Left lung (tissue), 10 donors: ENCODE data around the gene WDR72. TPM values are rescaled to one million over a fixed set of nuclear protein-coding genes. Genes with fewer than 3 reads are reported as not detected.
A peak's percentile ranks its signal among the peaks of the same experiment; 100 is the strongest.
"Not testable (repeated sequence)": the region's sequence is repeated elsewhere in the genome, so short reads cannot be mapped to it uniquely, and the experiment has no call there.

Experiments
- ATAC-seq: fragments of 200-7000 bp; cut with Tn5 transposase; one replicate; pipeline ENCODE4 v1.9.1; 2020; ENCODE audit warnings: moderate library complexity
- DNase-seq, 4 donors: peaks; one replicate each; pipeline ENCODE4 v3.0.0-alpha.2; 2013 to 2020
- H3K27ac ChIP-seq, 2 donors: fragments of 200-600 bp; sonication (generic) in 1 of 2; one replicate each; pipeline versions ENCODE4 v1.5.0 to v1.8.0; 2020 to 2021
- H3K27me3 ChIP-seq, 2 donors: fragments of 200-600 bp; sonication (generic) in 1 of 2; one replicate each; pipeline versions ENCODE4 v1.5.0 to v1.8.0; 2020 to 2021
- H3K36me3 ChIP-seq, 2 donors: fragments of 200-600 bp; sonication (generic) in 1 of 2; one replicate each; pipeline versions ENCODE4 v1.5.0 to v1.8.0; 2020 to 2021
- H3K4me1 ChIP-seq, 2 donors: fragments of 200-600 bp; one replicate each; pipeline ENCODE4 v1.8.0; 2021
- H3K4me3 ChIP-seq, 2 donors: fragments of 200-600 bp; sonication (generic) in 1 of 2; one replicate each; pipeline versions ENCODE4 v1.5.0 to v1.8.0; 2020 to 2021; ENCODE audit warnings: mild to moderate bottlenecking in 1 of 2
- H3K9me3 ChIP-seq, 2 donors: fragments of 200-600 bp; sonication (generic) in 1 of 2; one replicate each; pipeline versions ENCODE4 v1.5.0 to v1.8.0; 2020 to 2021
- intact Hi-C, 2 donors: fragments of 100-400 bp; cut with DNase I; formaldehyde crosslinking; loops; one replicate each; pipeline versions ENCODE4 v1.11.2 to v1.14.2; 2022
- polyA plus RNA-seq, 6 donors: library from polyadenylated mRNA; unstranded; fragments of 120-200 nt; gene quantifications; one replicate each; pipeline ENCODE4 v1.2.1, GENCODE V29; 2013; ENCODE audit not compliant: insufficient read length in 6 of 6
- total RNA-seq, 2 donors: library from RNA; stranded (reverse); fragmentation: NEBNext Ultra II Directional; extraction: Animal tissue kit (Norgen Biotek cat#: 25700); gene quantifications; one replicate each; pipeline ENCODE4 v1.2.1, GENCODE V29; 2021
- TF ChIP-seq, protein P1 (sequence below), 2 donors: fragments of 200-600 bp; sonication (generic) in 1 of 2; IDR thresholded peaks; one replicate each; pipeline versions ENCODE4 v1.5.0 to v1.8.0; 2021; ENCODE audit warnings: antibody characterized with exemption in 2 of 2
- donor health status: DM: no; HTN: yes; CAD: no.
- donor health status: DM: no; HTN: no; CAD: no.

Gene WDR72
- total and polyA plus RNA-seq, 8 donors = 0.73 to 6.5 (median 3.0) TPM

DNA sequence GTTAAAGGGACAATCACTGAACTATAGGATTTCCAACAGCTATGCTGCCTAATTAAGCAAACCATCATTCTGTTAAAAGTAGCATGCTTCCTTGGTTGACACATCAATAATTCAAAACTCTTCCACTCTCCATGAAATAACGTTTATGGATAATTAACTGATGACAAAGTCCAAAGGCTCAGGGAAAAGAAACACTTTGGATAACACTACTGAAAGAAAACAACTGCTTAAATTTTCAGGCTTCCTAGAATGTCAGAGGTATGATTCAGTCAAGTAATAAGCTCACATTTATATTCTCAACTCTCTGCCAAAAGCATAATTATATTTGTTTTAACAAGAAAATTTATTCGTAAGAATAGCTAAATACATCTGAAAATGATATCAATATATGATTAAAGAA lies 49.6 kb downstream of the WDR72 start:
- no peaks in the 10 kb centered on the region for H3K4me1 ChIP-seq
- intact Hi-C loops = no loop called here
- H3K4me3 ChIP-seq = no peak overlapping the region
- DNase-seq (no peak), ATAC-seq (no peak)
- no peaks in the 10 kb centered on the region for H3K27me3 ChIP-seq
- no peaks in the 10 kb centered on the region for H3K36me3 ChIP-seq
- no peaks in the 10 kb centered on the region for H3K9me3 ChIP-seq
- TF ChIP-seq, protein P1, sequence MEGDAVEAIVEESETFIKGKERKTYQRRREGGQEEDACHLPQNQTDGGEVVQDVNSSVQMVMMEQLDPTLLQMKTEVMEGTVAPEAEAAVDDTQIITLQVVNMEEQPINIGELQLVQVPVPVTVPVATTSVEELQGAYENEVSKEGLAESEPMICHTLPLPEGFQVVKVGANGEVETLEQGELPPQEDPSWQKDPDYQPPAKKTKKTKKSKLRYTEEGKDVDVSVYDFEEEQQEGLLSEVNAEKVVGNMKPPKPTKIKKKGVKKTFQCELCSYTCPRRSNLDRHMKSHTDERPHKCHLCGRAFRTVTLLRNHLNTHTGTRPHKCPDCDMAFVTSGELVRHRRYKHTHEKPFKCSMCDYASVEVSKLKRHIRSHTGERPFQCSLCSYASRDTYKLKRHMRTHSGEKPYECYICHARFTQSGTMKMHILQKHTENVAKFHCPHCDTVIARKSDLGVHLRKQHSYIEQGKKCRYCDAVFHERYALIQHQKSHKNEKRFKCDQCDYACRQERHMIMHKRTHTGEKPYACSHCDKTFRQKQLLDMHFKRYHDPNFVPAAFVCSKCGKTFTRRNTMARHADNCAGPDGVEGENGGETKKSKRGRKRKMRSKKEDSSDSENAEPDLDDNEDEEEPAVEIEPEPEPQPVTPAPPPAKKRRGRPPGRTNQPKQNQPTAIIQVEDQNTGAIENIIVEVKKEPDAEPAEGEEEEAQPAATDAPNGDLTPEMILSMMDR (IDR thresholded peaks at IDR 0.05) = no peak
- H3K27ac ChIP-seq = no peak overlapping the region

DNA sequence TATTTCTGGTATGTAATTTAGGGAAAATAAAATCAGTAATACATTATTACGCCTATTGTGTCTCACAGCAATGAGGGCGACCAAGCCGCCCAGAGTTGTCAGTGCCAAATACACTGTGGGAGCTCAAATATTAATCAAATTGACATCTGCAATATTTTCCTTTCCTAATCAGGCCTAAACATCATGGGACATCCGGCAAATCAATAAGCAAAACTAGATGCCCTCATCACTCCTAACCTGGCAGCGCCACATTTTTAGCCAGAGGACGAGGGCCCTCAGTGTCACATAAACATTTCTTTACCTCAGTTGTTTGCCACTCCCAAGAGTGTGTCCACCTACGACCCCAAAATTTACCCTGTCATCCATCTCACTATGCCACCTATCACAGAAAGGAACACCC lies 64.1 kb downstream of the WDR72 start:
- Histone ChIP-seq H3K36me3 (no peaks in the 10 kb centered on the region), H3K27ac (no peak overlapping the region), H3K4me1 (no peaks in the 10 kb centered on the region), H3K4me3 (no peak overlapping the region), H3K27me3 (no peaks in the 10 kb centered on the region), H3K9me3 (no peaks in the 10 kb centered on the region)
- TF ChIP-seq, protein P1 (IDR thresholded peaks at IDR 0.05) = no peak
- DNase-seq (no peak), ATAC-seq (no peak)
- intact Hi-C loops = no loop called here

DNA sequence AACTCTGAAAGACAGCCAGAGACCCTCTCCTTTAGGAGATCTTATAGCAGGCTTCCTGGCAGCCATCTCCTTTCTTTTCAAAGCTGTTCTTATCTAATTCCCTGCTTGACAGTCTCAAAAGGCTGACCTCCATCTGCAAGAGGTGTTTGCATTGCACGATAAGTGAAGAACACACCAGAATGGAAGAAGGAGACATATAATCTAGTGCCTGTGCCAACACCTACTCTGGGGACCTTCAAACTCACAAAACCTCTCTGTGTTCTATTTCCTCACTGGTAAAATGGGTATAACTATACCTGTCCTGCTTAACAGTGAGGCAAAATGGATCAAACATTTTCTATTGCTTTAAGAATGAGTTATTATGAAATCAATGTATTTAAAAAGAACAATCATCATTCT lies 65.0 kb downstream of the WDR72 start:
- DNase-seq (peak in 1 of 4 donors; percentile 1), ATAC-seq (no peak)
- no peaks in the 10 kb centered on the region for H3K36me3 ChIP-seq
- H3K27me3 ChIP-seq = no peaks in the 10 kb centered on the region
- H3K27ac ChIP-seq = no peak overlapping the region
- no peak overlapping the region for H3K4me3 ChIP-seq
- peaks cover 0 to 2% of the 10 kb centered on the region in 2 donors for H3K9me3 ChIP-seq
- intact Hi-C loops = no loop called here
- H3K4me1 ChIP-seq = no peaks in the 10 kb centered on the region
- TF ChIP-seq, protein P1 (IDR thresholded peaks at IDR 0.05) = no peak

DNA sequence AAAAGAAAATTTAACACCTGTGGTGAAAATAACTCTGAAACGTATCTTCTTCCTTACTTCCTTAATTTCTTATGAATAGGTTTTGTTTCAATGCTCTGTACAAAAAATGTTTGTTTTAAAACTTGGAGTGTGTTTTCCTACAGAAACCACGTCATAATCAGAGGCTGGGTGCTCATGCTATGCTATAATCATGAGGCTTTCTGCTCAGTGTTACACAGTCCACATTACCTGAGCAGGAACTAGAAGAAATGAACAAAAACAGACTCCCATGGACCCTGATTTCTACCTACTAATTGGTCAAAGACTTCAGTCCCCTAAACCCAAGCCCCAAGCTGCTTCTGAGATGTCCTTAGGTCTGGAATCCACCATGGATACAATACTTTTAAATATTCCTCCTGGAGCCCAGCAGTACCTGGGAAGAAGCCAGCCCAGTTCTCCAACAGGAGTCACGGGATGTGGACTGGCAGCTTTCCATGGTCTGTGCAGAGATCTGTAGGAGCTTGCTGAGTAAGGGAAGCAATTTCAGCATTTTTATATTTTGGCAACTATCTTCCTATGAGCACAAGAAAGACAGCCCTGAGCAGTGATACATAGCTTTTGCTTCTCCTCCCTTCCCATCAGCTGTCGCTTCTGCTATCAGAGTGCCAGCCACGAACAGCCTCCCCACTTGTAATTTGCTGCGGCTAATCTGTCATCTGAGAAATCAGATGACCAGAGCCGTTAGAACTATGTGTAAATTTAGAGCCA lies 65.6 kb downstream of the WDR72 start:
- DNase-seq (peak in 3 of 4 donors; percentile 45 to 57 (median 48)), ATAC-seq (peak; percentile 77)
- Histone ChIP-seq H3K4me1 (no peaks in the 10 kb centered on the region), H3K27me3 (no peaks in the 10 kb centered on the region), H3K4me3 (no peak overlapping the region), H3K27ac (no peak overlapping the region), H3K9me3 (peaks cover 0 to 2% of the 10 kb centered on the region in 2 donors), H3K36me3 (no peaks in the 10 kb centered on the region)
- intact Hi-C loops = no loop called here
- TF ChIP-seq, protein P1 (IDR thresholded peaks at IDR 0.05) = no peak

DNA sequence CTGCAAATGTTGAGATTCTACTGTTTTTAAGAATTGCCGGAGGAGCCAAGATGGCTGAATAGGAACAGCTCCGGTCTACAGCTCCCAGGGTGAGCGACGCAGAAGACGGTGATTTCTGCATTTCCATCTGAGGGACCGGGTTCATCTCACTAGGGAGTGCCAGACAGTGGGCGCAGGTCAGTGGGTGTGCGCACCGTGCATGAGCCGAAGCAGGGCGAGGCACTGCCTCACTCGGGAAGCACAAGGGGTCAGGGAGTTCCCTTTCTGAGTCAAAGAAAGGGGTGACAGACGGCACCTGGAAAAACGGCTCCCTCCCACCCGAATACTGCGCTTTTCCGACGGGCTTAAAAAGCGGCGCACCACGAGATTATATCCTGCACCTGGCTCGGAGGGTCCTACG lies 75.3 kb downstream of the WDR72 start:
- H3K36me3 ChIP-seq, H3K27ac ChIP-seq, H3K4me1 ChIP-seq, H3K9me3 ChIP-seq, ATAC-seq, intact Hi-C loops, H3K4me3 ChIP-seq, H3K27me3 ChIP-seq, DNase-seq: not testable (repeated sequence)

DNA sequence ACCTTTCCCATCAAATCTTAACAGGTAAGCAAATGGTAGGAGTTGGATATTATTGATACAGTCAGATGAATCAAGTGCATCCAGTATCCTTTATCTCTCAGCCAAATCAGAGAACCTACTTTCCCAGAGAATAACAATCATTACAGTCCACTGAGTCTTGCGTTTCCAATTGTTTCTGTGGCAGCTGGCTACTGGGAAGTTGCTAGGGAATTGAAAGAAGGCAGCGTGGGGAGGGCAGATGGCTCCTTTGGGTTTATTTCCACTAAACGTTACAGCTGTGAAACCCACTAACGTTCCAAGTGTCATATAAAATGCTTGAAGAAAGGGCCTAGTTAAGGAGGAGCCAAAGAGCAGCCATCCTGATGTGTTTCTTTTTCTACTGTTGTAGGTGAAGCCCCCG lies 78.4 kb downstream of the WDR72 start:
- ATAC-seq (no peak), DNase-seq (no peak)
- intact Hi-C loops = no loop called here
- TF ChIP-seq, protein P1 (IDR thresholded peaks at IDR 0.05) = no peak
- H3K4me1 ChIP-seq = no peaks in the 10 kb centered on the region
- H3K27ac ChIP-seq = no peak overlapping the region
- H3K9me3 ChIP-seq = no peaks in the 10 kb centered on the region
- H3K4me3 ChIP-seq = no peak overlapping the region
- no peaks in the 10 kb centered on the region for H3K36me3 ChIP-seq
- no peaks in the 10 kb centered on the region for H3K27me3 ChIP-seq
